Glutamatergic neuron (in vitro differentiated cells): ENCODE data around the gene LGR6. TPM values are rescaled to one million over a fixed set of nuclear protein-coding genes. Genes with fewer than 3 reads are reported as not detected.
A peak's percentile ranks its signal among the peaks of the same experiment; 100 is the strongest.
"Not testable (repeated sequence)": the region's sequence is repeated elsewhere in the genome, so short reads cannot be mapped to it uniquely, and the experiment has no call there.

Experiments
- DNase-seq: peaks from one replicate; pipeline ENCODE4 v3.0.0; 2022
- H3K27ac Mint-ChIP-seq: one replicate; pipeline ENCODE4 v1.8.0; 2020; ENCODE audit warnings: mild to moderate bottlenecking, mixed read lengths, inconsistent platforms; ENCODE audit not compliant: unreplicated experiment
- H3K27me3 Mint-ChIP-seq: one replicate; pipeline ENCODE4 v1.8.0; 2020; ENCODE audit warnings: mild to moderate bottlenecking, moderate library complexity, mixed read lengths, inconsistent platforms; ENCODE audit not compliant: unreplicated experiment
- H3K36me3 Mint-ChIP-seq: one replicate; pipeline ENCODE4 v1.8.0; 2020; ENCODE audit warnings: mild to moderate bottlenecking, mixed read lengths, inconsistent platforms; ENCODE audit not compliant: unreplicated experiment
- H3K4me1 Mint-ChIP-seq: one replicate; pipeline ENCODE4 v1.8.0; 2020; ENCODE audit warnings: mild to moderate bottlenecking, low read depth, mixed read lengths, inconsistent platforms; ENCODE audit not compliant: unreplicated experiment
- H3K4me3 Mint-ChIP-seq: one replicate; pipeline ENCODE4 v1.8.0; 2020; ENCODE audit warnings: mild to moderate bottlenecking, mixed read lengths, inconsistent platforms; ENCODE audit not compliant: unreplicated experiment
- H3K9me3 Mint-ChIP-seq: one replicate; pipeline ENCODE4 v1.8.0; 2020; ENCODE audit warnings: mild to moderate bottlenecking, moderate library complexity, mixed read lengths, inconsistent platforms; ENCODE audit not compliant: unreplicated experiment
- CTCF ChIP-seq: fragments of 200-600 bp; sonication (generic); IDR thresholded peaks from one replicate; pipeline ENCODE4 v1.5.0; 2021; ENCODE audit not compliant: partially characterized antibody, unreplicated experiment
- total RNA-seq: library from RNA; stranded (reverse); fragmentation: NEBNext Ultra II Directional; extraction: Animal tissue kit (Norgen Biotek cat#: 25700); gene quantifications from one replicate; pipeline ENCODE4 v1.2.1, GENCODE V29; 2021; ENCODE audit not compliant: unreplicated experiment

Gene LGR6
- total RNA-seq, 1 donor from 2014 or later, result 0.37 TPM

- Mint-ChIP-seq H3K36me3 (no peaks in the 10 kb centered on the region), H3K27me3 (peaks cover 9% of the 10 kb centered on the region), H3K4me3 (no peak overlapping the region), H3K27ac (no peak overlapping the region), H3K9me3 (peaks cover 6% of the 10 kb centered on the region), H3K4me1 (no peaks in the 10 kb centered on the region)
- TF ChIP-seq CTCF, result no peak
- DNase-seq, result no peak
Observed at GRCh38 chr1:202179828-202180750, 13.5 kb upstream of the LGR6 start.

GRCh38 chr1:202180751-202181139 lies 12.9 kb upstream of the LGR6 start:
- H3K27me3 Mint-ChIP-seq, H3K4me1 Mint-ChIP-seq, H3K9me3 Mint-ChIP-seq, H3K27ac Mint-ChIP-seq, H3K36me3 Mint-ChIP-seq, H3K4me3 Mint-ChIP-seq, DNase-seq: not testable (repeated sequence)

GRCh38 chr1:202181586-202181985 lies 12.0 kb upstream of the LGR6 start:
- no peak for TF ChIP-seq CTCF
- Mint-ChIP-seq H3K4me3 (no peak overlapping the region), H3K36me3 (no peaks in the 10 kb centered on the region), H3K27ac (no peak overlapping the region), H3K4me1 (no peaks in the 10 kb centered on the region), H3K27me3 (peaks cover 9% of the 10 kb centered on the region), H3K9me3 (peaks cover 8% of the 10 kb centered on the region)
- DNase-seq, result no peak

- no peak for TF ChIP-seq CTCF
- peaks cover 9% of the 10 kb centered on the region for H3K27me3 Mint-ChIP-seq
- no peaks in the 10 kb centered on the region for H3K4me1 Mint-ChIP-seq
- no peak overlapping the region for H3K27ac Mint-ChIP-seq
- peaks cover 8% of the 10 kb centered on the region for H3K9me3 Mint-ChIP-seq
- no peak for DNase-seq
- H3K36me3 Mint-ChIP-seq, result no peaks in the 10 kb centered on the region
- H3K4me3 Mint-ChIP-seq, result no peak overlapping the region
Observed at GRCh38 chr1:202182040-202182877, 11.3 kb upstream of the LGR6 start.

GRCh38 chr1:202184750-202185460 lies 8.7 kb upstream of the LGR6 start:
- no peak overlapping the region for H3K4me3 Mint-ChIP-seq
- TF ChIP-seq CTCF, result peak; percentile 87
- peak; percentile 95 for DNase-seq
- H3K36me3 Mint-ChIP-seq, result no peaks in the 10 kb centered on the region
- peaks cover 9% of the 10 kb centered on the region for H3K27me3 Mint-ChIP-seq
- H3K27ac Mint-ChIP-seq, result no peak overlapping the region
- H3K4me1 Mint-ChIP-seq, result peaks cover 6% of the 10 kb centered on the region
- H3K9me3 Mint-ChIP-seq, result peaks cover 2% of the 10 kb centered on the region
